NCI-H460 (cell line): ENCODE results near the gene CARHSP1. TPM values are rescaled to one million over a fixed set of nuclear protein-coding genes. Genes with fewer than 3 reads are reported as not detected.
"Not testable (repeated sequence)": the region's sequence is repeated elsewhere in the genome, so short reads cannot be mapped to it uniquely, and the experiment has no call there.

Experiments
- DNase-seq: peaks from one replicate; pipeline ENCODE4 v3.0.0-alpha.2; 2016; ENCODE audit warnings: low read depth; ENCODE audit errors: extremely low read depth
- total RNA-seq: library from RNA; depleted of rRNA; stranded (reverse); fragments of >200 nt; shearing (Covaris generic); gene quantifications from 2 replicates; pipeline ENCODE4 v1.2.3, GENCODE V29; 2014

The CARHSP1 gene
- total RNA-seq, 1 experiment from 2014 or later = 33.0 TPM

DNA sequence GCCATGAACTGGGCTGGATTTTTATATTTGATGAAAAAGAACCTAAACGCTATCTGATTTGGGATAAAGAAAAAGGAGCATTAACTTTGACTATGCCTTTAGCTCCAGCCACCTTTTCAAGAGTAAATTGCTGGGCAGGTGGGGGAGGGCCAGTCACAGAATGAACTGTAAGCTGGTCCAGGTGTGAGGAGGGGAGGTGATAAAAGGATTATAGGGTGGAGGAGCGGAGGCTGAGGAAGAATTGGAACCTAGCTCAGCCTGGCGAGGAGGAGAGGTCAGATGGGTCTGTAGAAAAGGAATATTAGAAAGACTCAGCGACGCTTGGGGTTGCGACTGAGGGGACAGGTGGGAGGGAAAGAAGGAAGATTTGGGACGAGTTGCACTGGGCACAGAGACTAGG is 32.0 kb downstream of the CARHSP1 start:
- not testable (repeated sequence) for DNase-seq

DNA sequence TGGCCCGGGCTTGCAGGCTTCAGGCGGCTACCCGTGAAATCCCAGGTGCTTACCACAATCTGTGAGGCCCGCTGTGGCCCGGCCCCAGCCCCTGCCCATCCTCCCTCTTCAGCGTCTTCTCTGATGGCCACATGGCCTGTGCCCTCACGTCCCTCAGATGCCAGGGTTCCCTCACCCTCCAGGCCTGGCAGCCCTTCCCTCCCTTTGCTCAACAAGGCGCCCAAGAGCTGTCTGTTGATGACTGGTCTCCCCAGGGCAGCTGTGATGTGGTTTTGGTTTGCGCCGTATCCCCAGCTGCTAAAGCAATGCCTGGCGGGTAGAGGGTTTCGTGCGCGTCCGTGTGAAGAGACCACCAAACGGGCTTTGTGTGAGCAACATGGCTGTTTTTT is 36.1 kb downstream of the CARHSP1 start:
- no peak for DNase-seq

DNA sequence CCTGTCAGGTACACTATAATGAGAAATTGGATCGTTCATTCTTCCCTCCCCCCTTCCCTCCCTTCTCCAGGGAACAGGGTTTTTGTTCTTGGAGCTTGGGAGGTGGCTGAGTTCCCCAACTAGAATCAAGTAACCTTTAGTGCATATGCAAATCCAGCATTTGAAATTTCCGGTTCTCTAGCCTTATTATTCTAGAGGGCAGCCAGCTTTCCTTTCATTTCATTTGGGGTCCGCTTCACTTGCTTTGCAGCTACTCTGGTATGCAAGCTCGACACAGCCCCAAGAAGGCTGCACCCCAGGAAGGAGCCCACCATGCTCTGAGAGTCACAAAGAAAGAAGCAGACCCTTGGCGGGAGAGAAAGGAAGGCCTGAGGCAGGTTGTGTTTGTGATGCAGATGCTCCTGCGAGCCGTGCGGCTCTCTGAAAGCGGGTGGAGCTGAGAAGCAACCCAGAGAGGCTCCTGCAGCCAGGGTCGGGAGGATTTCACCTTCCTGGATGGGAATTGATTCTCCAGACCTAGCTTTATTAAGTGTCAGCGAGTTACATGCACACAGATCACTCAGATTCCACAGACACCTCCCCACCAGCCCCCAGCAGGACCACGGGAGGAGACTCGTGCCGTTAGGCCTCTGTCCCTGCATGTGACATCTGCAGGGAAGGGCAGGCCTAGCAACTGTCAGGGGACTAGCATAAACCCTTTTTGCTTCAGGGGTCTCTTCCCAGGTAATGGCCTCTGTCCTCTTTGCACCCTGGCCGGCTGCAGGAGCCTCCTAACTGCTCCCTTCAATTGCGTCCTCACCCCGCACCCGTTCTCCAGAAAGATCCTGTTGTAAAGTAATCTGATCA is 36.7 kb downstream of the CARHSP1 start:
- no peak for DNase-seq

DNA sequence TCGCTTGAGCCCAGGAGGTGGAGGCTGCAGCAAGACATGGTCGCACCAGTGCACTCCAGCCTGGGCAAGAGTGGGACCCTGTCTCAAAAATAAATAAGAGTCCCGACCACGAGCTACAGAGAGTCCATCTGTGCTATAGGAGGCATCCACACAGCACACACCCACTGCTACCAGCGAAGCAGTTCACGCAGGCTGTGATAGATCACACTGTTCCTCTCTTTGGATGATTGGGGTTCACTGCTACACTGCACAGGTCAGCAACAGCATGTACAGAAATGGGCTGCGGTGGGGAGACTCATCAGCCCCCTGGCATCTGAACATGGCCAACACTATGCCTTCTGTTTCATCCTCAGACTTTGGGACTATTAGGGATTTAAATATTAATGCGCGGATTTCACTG is 37.4 kb downstream of the CARHSP1 start:
- no peak for DNase-seq

DNA sequence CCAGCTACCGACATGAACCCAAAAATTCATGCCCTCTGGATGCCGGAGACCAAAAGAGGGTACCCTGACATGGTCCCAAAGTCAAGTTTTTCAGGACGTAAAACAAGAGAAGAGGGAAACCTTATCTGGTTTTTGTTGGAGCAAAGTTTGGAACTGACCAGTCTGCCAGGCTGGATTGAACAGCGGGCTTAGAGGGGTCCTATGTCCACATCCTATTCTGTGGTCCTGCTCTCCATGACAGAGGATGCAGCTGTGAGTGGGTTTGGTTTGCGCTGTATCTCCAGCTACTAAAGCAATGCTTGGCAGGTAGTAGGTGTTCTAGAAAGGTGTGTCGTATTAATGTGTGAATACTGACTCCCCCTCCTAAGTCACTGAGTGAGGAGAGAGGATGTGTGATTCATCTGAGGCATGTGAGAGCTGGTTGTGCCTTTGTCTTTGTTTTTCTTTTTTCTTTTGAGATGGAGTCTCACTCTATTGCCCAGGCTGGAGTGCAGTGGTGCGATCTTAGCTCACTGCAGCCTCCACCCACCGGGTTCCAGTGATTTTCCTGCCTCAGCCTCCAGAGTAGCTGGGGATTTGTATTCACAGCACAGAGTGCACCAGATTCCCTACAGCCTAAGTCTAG is 40.2 kb downstream of the CARHSP1 start:
- DNase-seq = no peak

DNA sequence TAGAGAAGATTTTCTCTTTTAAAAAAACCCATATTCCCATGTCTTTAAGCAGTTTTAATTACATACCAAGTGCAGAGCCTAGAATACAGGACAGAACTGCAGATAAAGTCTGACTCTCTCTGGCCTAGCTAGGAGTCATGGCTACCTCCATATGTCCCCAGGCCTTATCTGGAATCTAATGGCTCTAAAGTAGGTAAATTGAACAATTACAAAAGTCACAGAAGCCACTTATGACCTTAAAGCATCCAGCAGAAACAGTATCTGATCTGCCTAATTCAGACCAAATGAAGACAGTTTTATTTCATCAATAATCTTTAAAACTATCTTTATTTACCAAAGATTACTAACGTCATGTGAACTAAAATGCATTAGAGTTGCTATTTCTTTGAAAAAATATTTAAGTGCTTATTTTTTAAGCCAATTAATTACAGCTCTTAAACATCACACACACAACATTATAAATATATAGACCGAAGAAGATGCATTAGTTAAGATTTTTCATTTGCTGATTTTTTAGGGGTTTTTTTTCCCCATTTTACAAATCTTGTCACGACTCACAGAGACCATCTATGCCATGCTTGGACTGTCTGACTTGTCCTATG is 42.4 kb downstream of the CARHSP1 start:
- no peak for DNase-seq

DNA sequence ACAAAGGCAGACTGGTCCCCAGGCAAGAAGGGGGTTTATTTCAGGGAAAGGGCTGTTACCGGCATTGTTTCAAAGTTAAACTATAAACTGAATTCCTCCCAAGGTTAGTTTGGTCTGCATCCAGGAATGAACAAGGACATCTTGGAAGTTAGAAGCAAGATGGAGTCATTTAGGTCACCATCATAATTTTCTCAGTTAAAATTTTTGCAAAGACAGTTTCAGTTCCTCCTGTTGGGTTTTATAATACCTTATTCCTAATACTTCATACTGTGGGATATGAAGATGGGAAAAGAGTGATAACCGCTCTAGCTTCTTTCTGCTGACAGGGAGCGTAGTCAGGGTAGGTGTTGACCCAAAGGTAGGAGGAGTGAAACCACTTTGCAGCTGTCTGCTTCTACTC is 46.4 kb downstream of the CARHSP1 start:
- DNase-seq = no peak

DNA sequence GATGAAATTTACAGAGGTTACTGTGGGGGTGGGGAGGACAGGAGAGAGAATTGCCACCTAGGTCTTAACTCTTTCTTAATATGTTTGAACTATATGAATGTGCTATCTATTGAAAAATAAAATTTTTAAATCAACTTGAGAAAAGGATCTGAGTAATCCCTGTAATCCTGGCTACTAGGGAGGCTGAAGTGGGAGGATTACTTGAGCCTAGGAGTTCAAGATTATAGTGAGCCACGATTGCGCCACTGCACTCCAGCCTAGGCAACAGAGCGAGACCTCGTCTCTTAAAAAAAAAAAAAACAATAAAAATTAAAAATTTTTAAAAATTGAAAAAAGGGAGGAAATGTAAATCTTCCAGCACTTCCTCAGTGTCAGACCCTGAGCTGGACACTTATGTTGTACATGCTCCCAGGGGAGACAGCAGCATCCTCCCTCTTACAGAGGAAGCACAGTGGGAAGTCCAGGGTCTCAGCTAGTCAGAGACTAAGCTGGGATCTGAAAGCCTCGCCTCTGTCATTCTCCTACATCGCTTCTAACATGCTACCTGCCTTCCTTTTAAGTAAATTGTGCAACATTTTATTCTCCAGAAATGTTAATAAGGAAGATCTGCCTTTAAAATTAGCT is 49.3 kb downstream of the CARHSP1 start:
- DNase-seq = no peak

DNA sequence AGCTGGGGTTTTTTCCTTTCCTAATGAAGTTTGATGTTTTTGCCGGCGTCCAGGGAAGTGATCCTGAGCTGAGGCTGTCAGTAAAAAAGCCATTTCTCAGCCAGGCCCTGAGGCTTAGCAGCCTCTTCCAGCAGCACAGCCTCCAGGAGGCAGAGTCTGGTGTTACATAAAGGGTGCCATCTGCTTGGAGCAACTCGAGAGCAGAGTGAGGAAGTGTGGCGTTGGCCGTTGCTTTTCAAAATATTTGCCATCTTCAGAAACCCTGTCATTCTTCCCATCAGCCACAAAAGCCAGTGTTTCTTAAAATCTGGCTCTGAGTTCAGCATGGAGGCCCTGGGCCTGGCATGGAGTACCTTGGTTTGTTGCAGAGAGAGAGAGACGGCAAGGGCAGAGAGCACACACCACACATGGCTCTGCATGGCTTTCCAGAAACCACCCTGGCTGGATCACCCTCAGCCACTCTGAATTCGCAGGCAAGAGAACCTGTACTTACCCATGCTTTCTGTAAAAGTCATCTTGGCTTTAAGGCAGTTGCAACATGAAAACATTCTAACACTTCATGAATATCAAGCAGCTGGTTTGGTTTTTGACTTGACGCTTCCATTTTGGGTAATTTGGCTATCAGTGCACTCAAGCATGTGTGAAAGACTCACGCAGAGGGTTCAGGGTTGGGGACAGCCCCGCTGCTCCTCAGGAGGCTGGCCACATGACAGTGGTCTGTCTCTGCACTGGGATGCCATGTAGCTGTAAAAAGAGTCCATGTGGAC is 50.1 kb downstream of the CARHSP1 start:
- DNase-seq = no peak

DNA sequence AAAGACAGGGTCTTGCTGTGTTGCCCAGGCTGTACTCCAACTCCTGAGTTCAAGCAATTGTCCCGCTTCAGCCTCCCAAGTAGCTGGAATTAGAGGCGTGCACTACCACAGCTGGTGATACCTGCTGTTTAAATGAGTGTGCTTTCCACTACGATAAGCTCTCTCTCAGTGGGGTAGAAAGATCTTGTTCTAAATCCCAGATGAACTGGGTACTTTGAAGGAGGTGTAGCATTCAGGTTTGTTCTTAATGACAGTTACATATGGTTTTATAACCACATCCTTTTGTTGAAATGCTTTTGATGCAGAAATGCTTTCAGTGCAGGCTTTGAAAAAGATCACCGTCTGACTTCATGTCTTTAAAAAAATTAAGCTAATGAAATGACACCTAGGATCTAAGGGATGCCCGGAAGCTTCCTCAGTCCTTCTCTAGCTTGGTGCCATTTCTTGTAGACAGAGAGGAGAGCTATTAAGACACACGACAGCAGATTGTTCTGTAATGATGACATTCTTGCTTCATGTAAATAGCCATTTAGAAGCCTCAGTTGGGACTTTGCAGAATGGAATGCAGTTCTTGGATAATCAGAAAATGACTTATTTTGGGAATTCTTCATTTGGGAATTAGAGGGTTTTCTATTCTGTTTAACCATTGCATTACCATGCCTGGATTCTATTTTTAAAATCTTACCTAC is 51.7 kb downstream of the CARHSP1 start:
- DNase-seq = no peak

DNA sequence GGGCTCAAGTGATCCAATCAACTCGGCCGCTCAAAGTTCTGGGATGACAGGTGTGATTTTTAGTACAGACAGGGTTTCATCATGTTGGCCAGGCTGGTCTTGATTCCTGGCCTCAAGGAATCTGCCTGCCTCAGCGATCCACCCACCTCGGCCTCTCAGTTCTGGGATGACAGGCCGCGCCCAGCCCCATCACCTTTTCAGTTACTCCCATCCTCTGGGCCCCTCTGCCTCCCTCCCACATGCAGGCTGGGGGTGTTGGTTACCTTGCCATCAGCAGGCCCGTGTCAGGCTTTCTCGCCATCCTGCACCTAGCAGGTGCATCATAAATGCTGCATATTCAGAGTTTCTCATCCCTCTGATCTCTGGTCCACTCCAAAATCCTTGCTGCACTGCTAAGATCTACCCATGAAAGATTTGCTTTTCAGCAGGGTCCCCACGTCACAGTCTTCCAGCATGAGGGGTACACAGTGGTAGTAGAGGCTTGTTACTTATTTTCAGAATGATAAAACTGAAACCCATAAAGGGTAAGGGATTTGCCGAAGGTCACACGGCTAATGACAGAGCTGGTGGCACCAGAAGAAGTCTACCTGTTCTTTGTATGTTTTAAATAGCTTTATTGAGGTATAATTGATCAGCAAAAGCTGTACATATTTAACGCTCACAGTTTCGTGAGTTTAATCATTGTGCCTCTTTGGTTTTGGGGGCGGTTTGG is 54.6 kb downstream of the CARHSP1 start:
- DNase-seq = no peak

DNA sequence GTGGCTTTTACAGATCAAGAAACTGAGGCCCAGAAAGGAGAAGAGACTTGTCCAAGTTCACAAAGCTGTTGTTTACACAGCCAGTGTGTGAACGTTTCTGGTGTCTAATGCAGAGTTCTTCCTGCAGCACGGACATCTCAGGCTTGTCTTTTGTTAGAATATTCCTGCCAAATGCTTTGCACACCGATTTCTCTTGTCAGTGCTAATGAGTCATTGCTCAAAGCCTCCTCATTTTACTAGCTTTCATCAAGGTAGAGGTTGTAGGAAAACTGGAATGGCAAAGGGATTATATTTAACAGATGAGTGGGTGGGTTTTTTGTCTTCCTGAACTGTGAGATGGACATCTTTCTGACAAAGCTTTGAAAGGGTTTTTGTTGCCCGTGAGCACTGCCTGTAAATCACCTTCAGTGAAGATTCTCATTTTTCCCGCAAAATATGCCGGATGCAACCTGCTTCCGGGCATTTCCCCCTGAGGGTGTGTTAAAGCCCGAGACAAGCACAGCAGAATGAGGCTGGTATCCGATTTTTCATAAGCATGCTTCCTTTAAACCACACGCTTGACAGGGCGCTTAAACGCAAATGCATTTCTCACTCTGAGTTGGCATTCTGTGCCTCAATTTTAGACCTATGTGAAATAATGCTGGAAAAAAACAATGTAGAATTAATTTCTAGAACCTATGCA is 56.5 kb downstream of the CARHSP1 start:
- DNase-seq = no peak

DNA sequence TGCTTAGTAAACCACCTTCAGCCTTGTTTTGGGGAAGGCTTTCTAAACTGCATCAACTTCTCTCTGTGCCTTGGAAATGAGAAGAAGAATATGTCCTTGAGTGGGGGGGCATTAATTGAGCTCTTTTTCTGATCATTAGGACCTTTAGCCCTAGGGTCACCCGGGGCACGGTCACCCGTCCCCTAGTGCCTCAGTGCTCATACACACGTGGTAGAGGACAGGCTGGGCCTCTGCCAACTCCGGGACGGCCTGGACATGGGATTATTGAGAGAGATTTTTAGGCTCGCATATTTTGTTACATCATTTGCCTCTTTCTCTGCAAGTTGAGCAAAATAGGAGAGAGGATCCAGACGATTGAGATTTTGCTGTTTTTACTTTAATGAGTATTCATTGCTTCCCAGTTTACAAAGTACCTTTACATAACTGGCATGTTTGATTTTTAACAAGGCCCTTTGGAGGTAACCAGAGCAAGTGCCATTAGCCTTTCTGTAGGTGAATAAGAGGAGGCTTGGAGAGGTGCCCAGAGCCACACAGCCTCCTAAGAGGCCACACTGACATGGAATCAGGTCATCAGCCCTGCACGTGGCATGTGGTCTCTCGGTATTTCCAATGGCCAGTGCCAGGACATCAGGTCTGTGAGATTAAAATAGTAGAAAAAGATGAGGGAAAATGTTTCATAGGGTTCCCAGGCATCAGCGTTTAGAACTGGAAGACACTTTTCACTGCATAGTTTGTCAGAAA is 60.0 kb downstream of the CARHSP1 start:
- DNase-seq = no peak

DNA sequence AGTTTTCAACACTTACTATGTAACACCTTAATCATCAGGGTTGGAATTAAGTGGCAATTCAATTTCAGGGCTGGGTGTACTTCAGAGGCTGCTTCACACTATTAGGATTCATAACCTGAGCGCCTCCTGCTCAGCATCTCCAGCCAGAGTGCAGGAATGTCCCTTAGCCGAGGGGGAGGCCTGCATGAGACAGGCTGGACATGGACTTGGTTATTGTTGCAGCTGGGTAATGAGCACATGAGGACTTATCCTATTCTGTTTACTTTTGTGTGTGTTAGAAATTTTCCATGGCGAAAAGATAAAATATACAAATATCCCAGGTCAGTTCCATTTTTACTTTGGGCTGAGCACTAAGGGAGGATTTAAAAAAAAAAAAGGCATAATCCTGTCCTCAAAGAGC is 60.8 kb downstream of the CARHSP1 start:
- DNase-seq = no peak

DNA sequence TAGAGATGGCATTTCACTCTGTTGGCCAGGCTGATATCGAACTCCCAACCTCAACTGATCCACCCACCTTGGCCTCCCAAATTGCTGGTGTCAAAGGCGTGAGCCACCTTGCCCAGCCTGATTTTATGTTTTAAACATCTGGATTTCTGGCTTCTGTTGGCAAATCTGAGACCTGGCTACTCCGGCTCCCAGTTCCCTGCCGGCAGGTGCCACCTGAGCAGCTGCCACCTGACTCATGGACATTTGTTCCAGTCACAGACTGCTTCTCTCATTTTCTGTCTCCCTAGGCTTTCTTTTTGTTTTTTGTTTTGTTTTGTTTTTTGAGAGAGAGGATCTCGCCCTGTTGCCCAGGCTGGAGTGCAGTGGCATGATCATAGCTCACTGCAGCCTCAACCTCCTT is 61.6 kb downstream of the CARHSP1 start:
- no peak for DNase-seq

DNA sequence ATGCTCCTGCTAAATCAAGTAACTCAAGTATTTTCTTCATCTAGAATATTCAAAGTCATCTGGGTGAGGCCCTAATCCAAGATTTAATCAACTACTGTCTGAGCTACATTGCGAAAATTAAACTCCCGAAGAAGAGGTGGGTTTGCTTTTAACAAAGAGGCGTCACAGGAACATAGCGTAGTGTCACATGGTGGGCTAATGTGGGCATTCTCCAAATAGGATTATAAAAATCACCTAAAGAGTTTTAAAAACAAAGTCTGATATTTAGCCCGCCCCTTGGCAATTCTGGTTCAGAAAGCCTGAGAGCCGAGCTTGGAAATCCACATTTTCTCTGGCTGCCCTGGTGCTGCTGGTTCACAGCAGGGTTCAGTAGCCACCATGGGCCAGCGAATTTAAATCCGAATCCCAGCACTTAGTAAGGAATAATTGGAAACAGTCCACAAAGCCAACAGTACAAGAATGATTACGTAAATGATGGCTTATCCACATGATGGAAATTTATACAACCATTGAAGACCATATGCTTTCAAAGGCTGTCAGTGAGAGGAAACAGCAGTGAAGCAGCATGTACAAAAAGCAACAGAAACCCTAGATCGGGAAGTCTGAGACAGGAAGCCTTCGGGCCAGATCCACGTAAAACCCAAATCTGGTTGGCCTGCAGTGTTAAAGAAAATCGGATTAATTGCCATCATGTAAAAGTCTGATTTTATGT is 62.4 kb downstream of the CARHSP1 start:
- DNase-seq = no peak

DNA sequence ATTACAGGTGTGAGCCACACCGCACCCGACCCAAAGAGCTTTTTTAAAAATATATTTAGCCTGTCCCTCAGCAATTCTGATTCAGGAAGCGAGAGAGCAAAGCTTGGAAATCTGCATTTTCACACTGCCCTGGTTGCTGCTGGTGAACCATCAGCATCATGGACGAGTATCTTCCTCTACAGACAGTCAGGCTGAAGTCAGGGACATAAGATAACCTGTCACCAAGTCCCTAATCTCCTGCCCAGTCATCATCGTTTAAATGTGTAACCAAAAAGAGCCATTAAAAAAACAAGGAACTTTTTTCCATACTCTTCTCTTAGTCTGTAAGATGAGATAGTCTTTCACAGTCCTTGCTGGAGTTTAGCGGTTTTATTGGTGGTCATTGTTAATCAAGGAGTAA is 64.5 kb downstream of the CARHSP1 start:
- no peak for DNase-seq

DNA sequence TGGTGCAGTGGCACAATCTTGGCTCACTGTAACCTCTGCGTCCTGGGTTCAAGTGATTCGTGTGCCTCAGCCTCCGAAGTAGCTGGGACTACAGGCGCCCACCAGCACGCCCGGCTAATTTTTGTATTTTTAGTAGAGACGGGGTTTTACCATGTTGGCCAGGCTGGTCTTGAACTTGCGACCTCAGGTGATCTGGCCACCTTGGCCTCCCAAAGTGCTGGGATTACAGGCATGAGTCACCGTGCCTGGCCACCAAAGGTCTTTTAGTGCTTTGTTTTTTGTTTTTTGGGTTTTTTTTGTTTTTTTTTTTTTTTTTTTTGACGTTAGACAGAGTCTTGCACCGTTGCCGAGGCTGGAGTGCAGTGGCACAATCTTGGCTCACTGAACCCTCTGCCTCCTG is 65.1 kb downstream of the CARHSP1 start:
- not testable (repeated sequence) for DNase-seq
